GM12878 (cell line): ENCODE data around the gene EHD1. TPM values are rescaled to one million over a fixed set of nuclear protein-coding genes. Genes with fewer than 3 reads are reported as not detected.

Experiments
- CHD1 ChIP-seq: IDR thresholded peaks from 2 replicates; pipeline ENCODE4 v1.6.1; 2012; ENCODE audit warnings: low read depth, low read length, improper control_type of control experiment
- CREB1 ChIP-seq: IDR thresholded peaks from 2 replicates; pipeline ENCODE4 v1.6.1; 2012; ENCODE audit warnings: low read depth, mild to moderate bottlenecking, inconsistent platforms
- ETV6 ChIP-seq, 2 experiments: fragments of 450-650 bp in 1 of 2; IDR thresholded peaks in 1 of 2; conservative IDR thresholded peaks in 1 of 2; 2 replicates each; pipeline ENCODE4 v1.6.1; 2014; ENCODE audit warnings: antibody characterized with exemption in 1 of 2, borderline replicate concordance in 1 of 2, low read depth in 1 of 2, mild to moderate bottlenecking in 1 of 2, moderate library complexity in 1 of 2
- GABPA ChIP-seq: IDR thresholded peaks from 2 replicates; pipeline ENCODE4 v1.6.1; 2014; ENCODE audit warnings: antibody characterized with exemption, low read depth, mild to moderate bottlenecking, inconsistent platforms
- HDAC2 ChIP-seq: fragments of 200-600 bp; sonication (generic); IDR thresholded peaks from 2 replicates; pipeline ENCODE4 v1.6.1; 2017
- IRF4 ChIP-seq: IDR thresholded peaks from 2 replicates; pipeline ENCODE4 v1.6.1; 2011; ENCODE audit warnings: low read depth, low read length
- KAT2A ChIP-seq: conservative IDR thresholded peaks from 2 replicates; pipeline ENCODE4 v1.6.1; 2011; ENCODE audit warnings: low read depth, low read length; ENCODE audit not compliant: control insufficient read depth
- MYB ChIP-seq: fragments of 150-350 bp; IDR thresholded peaks from 2 replicates; pipeline ENCODE4 v1.6.1; 2014; ENCODE audit warnings: mild to moderate bottlenecking, low read depth, low read length, borderline replicate concordance
- SREBF1 ChIP-seq: IDR thresholded peaks from 2 replicates; pipeline ENCODE4 v1.6.1; 2012; ENCODE audit warnings: mild to moderate bottlenecking, low read length
- SUPT20H ChIP-seq: IDR thresholded peaks from 2 replicates; pipeline ENCODE4 v1.6.1; 2011; ENCODE audit warnings: low read depth, mild to moderate bottlenecking, low read length, moderate library complexity, borderline replicate concordance; ENCODE audit not compliant: control insufficient read depth
- TCF7 ChIP-seq: IDR thresholded peaks from 2 replicates; pipeline ENCODE4 v1.6.1; 2014; ENCODE audit warnings: antibody characterized with exemption, borderline replicate concordance
- polyA plus RNA-seq, 11 experiments: library from polyadenylated mRNA; depleted of rRNA in 4 of 11; unstranded in 6 of 11; stranded (reverse) in 5 of 11; fragments of >200 nt; fragmentation: Nextera tagmentation in 4 of 11; fragmentation: Illumina TruSeq in 1 of 11; extraction: Ambion mirVana in 4 of 11; extraction: Trizol in 1 of 11; gene quantifications; 1 replicate in 1 of 11; 2 replicates in 10 of 11; pipeline versions ENCODE4 v1.2.1 to v1.2.3, GENCODE V29; 2011 to 2016; ENCODE audit warnings: inconsistent platforms in 2 of 11, missing spikeins in 2 of 11, low read depth in 1 of 11
- total RNA-seq, 4 experiments: library from RNA; depleted of rRNA in 3 of 4; stranded (reverse); fragments of >200 nt in 3 of 4; fragmentation: Illumina TruSeq in 1 of 4; extraction: Trizol in 1 of 4; gene quantifications; 2 replicates each; pipeline versions ENCODE4 v1.2.1 to v1.2.3, GENCODE V29; 2013 to 2021
- TF ChIP-seq, protein P1 (sequence below): IDR thresholded peaks from 2 replicates; pipeline ENCODE4 v1.6.1; 2012; ENCODE audit warnings: mild to moderate bottlenecking, low read depth, low read length
- TF ChIP-seq, protein P2 (sequence below): fragments of 150-350 bp; IDR thresholded peaks from 2 replicates; pipeline ENCODE4 v1.6.1; 2016; ENCODE audit warnings: low read depth, low read length
- TF ChIP-seq, protein P3 (sequence below), 3 experiments: IDR thresholded peaks in 2 of 3; conservative IDR thresholded peaks in 1 of 3; 2 replicates each; pipeline ENCODE4 v1.5.1; 2011; ENCODE audit warnings: low read depth in 3 of 3, low read length in 3 of 3, mild to moderate bottlenecking in 3 of 3, control low read depth in 2 of 3, moderate library complexity in 2 of 3, inconsistent platforms in 1 of 3, mixed read lengths in 1 of 3; ENCODE audit not compliant: control insufficient read depth in 2 of 3, insufficient read depth in 1 of 3; ENCODE audit errors: extremely low read depth in 1 of 3
- TF ChIP-seq, protein P4 (sequence below): fragments of 450-650 bp; formaldehyde crosslinking; IDR thresholded peaks from 2 replicates; pipeline ENCODE4 v1.4.0; 2020; ENCODE audit warnings: mild to moderate bottlenecking, moderate library complexity

The EHD1 gene
- total and polyA plus RNA-seq, 10 of the 15 experiments (the other 5 are each of a cell fraction or from before 2014, with no cell fraction given), result 1.0 to 165 (median 66.5) TPM

DNA sequence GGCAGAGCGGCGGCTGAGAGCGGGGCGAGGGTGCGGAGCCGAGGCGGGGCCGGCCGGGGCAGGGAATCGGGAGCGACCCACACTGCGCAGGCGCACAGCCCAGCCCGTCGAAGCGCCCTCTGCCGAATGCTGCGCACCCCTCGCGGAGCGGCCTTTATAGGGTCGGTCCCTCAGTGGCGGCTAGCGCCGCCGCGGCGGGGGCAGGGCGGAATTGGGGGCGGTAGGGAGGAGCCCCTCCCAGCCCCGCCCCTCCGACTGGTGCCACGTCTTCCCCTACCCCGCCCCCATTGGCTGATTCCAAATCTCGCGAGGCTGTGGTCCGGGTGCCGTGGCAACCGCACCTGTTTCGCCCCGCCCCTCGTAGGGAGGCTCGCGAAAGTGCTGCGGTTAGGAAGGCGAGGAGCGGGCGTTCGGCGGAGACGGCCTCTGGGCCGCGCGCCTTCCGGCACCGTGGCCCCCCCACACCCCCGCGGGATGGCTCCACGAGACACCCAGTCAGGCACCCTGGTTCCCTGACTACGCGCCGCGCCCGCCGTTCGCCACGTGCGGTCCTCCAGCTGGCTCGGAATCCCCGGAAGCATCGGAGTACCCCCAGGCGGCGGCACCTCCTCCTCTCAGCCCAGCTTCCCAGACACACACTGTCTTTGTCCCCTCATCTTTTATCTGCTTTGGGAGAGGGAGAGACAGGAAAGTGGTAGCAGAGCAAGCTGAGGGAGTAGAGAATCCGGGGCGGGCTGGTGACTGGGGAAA lies at the start of gene EHD1 (continued):
- TF ChIP-seq, protein P1, sequence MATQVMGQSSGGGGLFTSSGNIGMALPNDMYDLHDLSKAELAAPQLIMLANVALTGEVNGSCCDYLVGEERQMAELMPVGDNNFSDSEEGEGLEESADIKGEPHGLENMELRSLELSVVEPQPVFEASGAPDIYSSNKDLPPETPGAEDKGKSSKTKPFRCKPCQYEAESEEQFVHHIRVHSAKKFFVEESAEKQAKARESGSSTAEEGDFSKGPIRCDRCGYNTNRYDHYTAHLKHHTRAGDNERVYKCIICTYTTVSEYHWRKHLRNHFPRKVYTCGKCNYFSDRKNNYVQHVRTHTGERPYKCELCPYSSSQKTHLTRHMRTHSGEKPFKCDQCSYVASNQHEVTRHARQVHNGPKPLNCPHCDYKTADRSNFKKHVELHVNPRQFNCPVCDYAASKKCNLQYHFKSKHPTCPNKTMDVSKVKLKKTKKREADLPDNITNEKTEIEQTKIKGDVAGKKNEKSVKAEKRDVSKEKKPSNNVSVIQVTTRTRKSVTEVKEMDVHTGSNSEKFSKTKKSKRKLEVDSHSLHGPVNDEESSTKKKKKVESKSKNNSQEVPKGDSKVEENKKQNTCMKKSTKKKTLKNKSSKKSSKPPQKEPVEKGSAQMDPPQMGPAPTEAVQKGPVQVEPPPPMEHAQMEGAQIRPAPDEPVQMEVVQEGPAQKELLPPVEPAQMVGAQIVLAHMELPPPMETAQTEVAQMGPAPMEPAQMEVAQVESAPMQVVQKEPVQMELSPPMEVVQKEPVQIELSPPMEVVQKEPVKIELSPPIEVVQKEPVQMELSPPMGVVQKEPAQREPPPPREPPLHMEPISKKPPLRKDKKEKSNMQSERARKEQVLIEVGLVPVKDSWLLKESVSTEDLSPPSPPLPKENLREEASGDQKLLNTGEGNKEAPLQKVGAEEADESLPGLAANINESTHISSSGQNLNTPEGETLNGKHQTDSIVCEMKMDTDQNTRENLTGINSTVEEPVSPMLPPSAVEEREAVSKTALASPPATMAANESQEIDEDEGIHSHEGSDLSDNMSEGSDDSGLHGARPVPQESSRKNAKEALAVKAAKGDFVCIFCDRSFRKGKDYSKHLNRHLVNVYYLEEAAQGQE, result 0 out of 2 replicates have a peak, but pooled peaks have one; percentile 41
- TF ChIP-seq, protein P2, sequence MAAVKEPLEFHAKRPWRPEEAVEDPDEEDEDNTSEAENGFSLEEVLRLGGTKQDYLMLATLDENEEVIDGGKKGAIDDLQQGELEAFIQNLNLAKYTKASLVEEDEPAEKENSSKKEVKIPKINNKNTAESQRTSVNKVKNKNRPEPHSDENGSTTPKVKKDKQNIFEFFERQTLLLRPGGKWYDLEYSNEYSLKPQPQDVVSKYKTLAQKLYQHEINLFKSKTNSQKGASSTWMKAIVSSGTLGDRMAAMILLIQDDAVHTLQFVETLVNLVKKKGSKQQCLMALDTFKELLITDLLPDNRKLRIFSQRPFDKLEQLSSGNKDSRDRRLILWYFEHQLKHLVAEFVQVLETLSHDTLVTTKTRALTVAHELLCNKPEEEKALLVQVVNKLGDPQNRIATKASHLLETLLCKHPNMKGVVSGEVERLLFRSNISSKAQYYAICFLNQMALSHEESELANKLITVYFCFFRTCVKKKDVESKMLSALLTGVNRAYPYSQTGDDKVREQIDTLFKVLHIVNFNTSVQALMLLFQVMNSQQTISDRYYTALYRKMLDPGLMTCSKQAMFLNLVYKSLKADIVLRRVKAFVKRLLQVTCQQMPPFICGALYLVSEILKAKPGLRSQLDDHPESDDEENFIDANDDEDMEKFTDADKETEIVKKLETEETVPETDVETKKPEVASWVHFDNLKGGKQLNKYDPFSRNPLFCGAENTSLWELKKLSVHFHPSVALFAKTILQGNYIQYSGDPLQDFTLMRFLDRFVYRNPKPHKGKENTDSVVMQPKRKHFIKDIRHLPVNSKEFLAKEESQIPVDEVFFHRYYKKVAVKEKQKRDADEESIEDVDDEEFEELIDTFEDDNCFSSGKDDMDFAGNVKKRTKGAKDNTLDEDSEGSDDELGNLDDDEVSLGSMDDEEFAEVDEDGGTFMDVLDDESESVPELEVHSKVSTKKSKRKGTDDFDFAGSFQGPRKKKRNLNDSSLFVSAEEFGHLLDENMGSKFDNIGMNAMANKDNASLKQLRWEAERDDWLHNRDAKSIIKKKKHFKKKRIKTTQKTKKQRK, result no peak
- peak in 1 of 2 experiments; percentile 23; a peak in 2 of 4 replicates for TF ChIP-seq ETV6 (conservative IDR thresholded peaks at IDR 0.05 in 1 of 2, IDR thresholded peaks at IDR 0.05 in 1 of 2; ENCODE audit: borderline replicate concordance in 1 of 2, low read depth in 1 of 2)
- TF ChIP-seq MYB, result no peak
- TF ChIP-seq CREB1, result no peak
- TF ChIP-seq GABPA, result no peak
- TF ChIP-seq, protein P3, sequence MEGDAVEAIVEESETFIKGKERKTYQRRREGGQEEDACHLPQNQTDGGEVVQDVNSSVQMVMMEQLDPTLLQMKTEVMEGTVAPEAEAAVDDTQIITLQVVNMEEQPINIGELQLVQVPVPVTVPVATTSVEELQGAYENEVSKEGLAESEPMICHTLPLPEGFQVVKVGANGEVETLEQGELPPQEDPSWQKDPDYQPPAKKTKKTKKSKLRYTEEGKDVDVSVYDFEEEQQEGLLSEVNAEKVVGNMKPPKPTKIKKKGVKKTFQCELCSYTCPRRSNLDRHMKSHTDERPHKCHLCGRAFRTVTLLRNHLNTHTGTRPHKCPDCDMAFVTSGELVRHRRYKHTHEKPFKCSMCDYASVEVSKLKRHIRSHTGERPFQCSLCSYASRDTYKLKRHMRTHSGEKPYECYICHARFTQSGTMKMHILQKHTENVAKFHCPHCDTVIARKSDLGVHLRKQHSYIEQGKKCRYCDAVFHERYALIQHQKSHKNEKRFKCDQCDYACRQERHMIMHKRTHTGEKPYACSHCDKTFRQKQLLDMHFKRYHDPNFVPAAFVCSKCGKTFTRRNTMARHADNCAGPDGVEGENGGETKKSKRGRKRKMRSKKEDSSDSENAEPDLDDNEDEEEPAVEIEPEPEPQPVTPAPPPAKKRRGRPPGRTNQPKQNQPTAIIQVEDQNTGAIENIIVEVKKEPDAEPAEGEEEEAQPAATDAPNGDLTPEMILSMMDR (IDR thresholded peaks at IDR 0.05 in 2 of 3, conservative IDR thresholded peaks at IDR 0.05 in 1 of 3; ENCODE audit: control insufficient read depth in 2 of 3, extremely low read depth in 1 of 3, insufficient read depth in 1 of 3, low read depth in 3 of 3, low read length in 3 of 3), result peak; percentile 41 to 91 (median 54); a peak in 5 of 6 replicates
- TF ChIP-seq CHD1, result 0 out of 2 replicates have a peak, but pooled peaks have one; percentile 71
- TF ChIP-seq SREBF1, result no peak
- TF ChIP-seq SUPT20H, result no peak
- TF ChIP-seq, protein P4, sequence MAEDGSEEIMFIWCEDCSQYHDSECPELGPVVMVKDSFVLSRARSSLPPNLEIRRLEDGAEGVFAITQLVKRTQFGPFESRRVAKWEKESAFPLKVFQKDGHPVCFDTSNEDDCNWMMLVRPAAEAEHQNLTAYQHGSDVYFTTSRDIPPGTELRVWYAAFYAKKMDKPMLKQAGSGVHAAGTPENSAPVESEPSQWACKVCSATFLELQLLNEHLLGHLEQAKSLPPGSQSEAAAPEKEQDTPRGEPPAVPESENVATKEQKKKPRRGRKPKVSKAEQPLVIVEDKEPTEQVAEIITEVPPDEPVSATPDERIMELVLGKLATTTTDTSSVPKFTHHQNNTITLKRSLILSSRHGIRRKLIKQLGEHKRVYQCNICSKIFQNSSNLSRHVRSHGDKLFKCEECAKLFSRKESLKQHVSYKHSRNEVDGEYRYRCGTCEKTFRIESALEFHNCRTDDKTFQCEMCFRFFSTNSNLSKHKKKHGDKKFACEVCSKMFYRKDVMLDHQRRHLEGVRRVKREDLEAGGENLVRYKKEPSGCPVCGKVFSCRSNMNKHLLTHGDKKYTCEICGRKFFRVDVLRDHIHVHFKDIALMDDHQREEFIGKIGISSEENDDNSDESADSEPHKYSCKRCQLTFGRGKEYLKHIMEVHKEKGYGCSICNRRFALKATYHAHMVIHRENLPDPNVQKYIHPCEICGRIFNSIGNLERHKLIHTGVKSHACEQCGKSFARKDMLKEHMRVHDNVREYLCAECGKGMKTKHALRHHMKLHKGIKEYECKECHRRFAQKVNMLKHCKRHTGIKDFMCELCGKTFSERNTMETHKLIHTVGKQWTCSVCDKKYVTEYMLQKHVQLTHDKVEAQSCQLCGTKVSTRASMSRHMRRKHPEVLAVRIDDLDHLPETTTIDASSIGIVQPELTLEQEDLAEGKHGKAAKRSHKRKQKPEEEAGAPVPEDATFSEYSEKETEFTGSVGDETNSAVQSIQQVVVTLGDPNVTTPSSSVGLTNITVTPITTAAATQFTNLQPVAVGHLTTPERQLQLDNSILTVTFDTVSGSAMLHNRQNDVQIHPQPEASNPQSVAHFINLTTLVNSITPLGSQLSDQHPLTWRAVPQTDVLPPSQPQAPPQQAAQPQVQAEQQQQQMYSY, result no peak
- no peak for TF ChIP-seq KAT2A
- no peak for TF ChIP-seq TCF7
- TF ChIP-seq IRF4, result 0 out of 2 replicates have a peak, but pooled peaks have one; percentile 32
- TF ChIP-seq HDAC2, result no peak
